Fibroblast of lung (primary cell): ENCODE data around the gene PRKCH. TPM values are rescaled to one million over a fixed set of nuclear protein-coding genes. Genes with fewer than 3 reads are reported as not detected.

Experiments used
- DNase-seq, 2 donors: peaks; one replicate each; pipeline versions ENCODE4 v3.0.0 to v3.0.0-alpha.2; 2010; ENCODE audit warnings: low read depth in 2 of 2
- H2AFZ ChIP-seq: 2 replicates; pipeline ENCODE4 v1.5.1; 2012; ENCODE audit warnings: low read length, control low read depth, inconsistent platforms
- H3K27ac ChIP-seq: 2 replicates; pipeline ENCODE4 v1.5.1; 2011; ENCODE audit warnings: low read length, control low read depth; ENCODE audit not compliant: insufficient read depth
- H3K27me3 ChIP-seq: 2 replicates; pipeline ENCODE4 v1.5.1; 2011; ENCODE audit warnings: mild to moderate bottlenecking, low read length; ENCODE audit not compliant: control insufficient read depth, insufficient read depth
- H3K36me3 ChIP-seq: 2 replicates; pipeline ENCODE4 v1.5.1; 2011; ENCODE audit warnings: low read length; ENCODE audit not compliant: control insufficient read depth, insufficient read depth
- H3K4me1 ChIP-seq: 2 replicates; pipeline ENCODE4 v1.5.1; 2011; ENCODE audit warnings: low read length; ENCODE audit not compliant: control insufficient read depth, insufficient read depth; ENCODE audit errors: extremely low read depth
- H3K4me2 ChIP-seq: 2 replicates; pipeline ENCODE4 v1.5.1; 2011; ENCODE audit warnings: low read length, control low read depth; ENCODE audit not compliant: insufficient read depth; ENCODE audit errors: extremely low read depth
- H3K4me3 ChIP-seq, 4 experiments: fragments of 200-600 bp in 1 of 4; sonication (generic) in 1 of 4; replicated peaks in 1 of 4; 2 replicates each; pipeline ENCODE4 v1.5.1; 2011 to 2016; ENCODE audit warnings: low read length in 4 of 4, low read depth in 3 of 4, mild to moderate bottlenecking in 3 of 4, control low read depth in 2 of 4, inconsistent platforms in 1 of 4, mixed read lengths in 1 of 4; ENCODE audit not compliant: insufficient read depth in 1 of 4; ENCODE audit errors: control extremely low read depth in 1 of 4
- H3K79me2 ChIP-seq: 2 replicates; pipeline ENCODE4 v1.5.1; 2012; ENCODE audit warnings: mild to moderate bottlenecking, low read length, inconsistent platforms; ENCODE audit not compliant: control insufficient read depth, insufficient read depth
- H3K9ac ChIP-seq: 2 replicates; pipeline ENCODE4 v1.5.1; 2011; ENCODE audit warnings: mild to moderate bottlenecking, low read length, control low read depth; ENCODE audit not compliant: insufficient read depth
- H3K9me3 ChIP-seq: 2 replicates; pipeline ENCODE4 v1.5.1; 2012; ENCODE audit warnings: low read depth, low read length; ENCODE audit not compliant: control insufficient read depth, insufficient read depth
- H4K20me1 ChIP-seq: 2 replicates; pipeline ENCODE4 v1.5.1; 2011; ENCODE audit warnings: low read length; ENCODE audit not compliant: control insufficient read depth, insufficient read depth; ENCODE audit errors: extremely low read depth
- CTCF ChIP-seq, 2 donors: IDR thresholded peaks in 1 of 2; conservative IDR thresholded peaks in 1 of 2; 1 replicate in 1 of 2; 2 replicates in 1 of 2; pipeline ENCODE4 v1.5.1; 2011 to 2012; ENCODE audit warnings: low read length in 2 of 2, control low read depth in 1 of 2, inconsistent platforms in 1 of 2, low read depth in 1 of 2, mild to moderate bottlenecking in 1 of 2
- EZH2 ChIP-seq: IDR thresholded peaks from 2 replicates; pipeline ENCODE4 v1.5.1; 2012; ENCODE audit warnings: low read length, control low read depth, mild to moderate bottlenecking; ENCODE audit errors: missing control alignments
- polyA plus RNA-seq, 2 donors: library from polyadenylated mRNA; depleted of rRNA in 1 of 2; stranded (reverse) in 1 of 2; unstranded in 1 of 2; fragments of >200 nt; gene quantifications; 2 replicates each; pipeline ENCODE4 v1.2.1, GENCODE V29; 2011 to 2012; ENCODE audit warnings: missing spikeins in 1 of 2
- total RNA-seq: library from RNA; depleted of rRNA; stranded (reverse); fragments of >200 nt; gene quantifications from 2 replicates; pipeline ENCODE4 v1.2.1, GENCODE V29; 2014

PRKCH gene
- total and polyA plus RNA-seq, 2 donors (not counting 1 experiment from before 2014, with no cell fraction given), result 2.9 to 5.4 TPM

GRCh38 chr14:61345151-61345482 is 23.7 kb downstream of the PRKCH start:
- Histone ChIP-seq H3K27ac (no peak overlapping the region), H4K20me1 (no peaks in the 10 kb centered on the region), H3K9ac (no peak overlapping the region), H3K4me1 (no peaks in the 10 kb centered on the region), H3K27me3 (no peaks in the 10 kb centered on the region), H3K9me3 (no peaks in the 10 kb centered on the region), H3K4me3 (no peak overlapping the region), H3K36me3 (no peaks in the 10 kb centered on the region), H3K79me2 (no peaks in the 10 kb centered on the region), H2AFZ (no peak overlapping the region), H3K4me2 (no peak overlapping the region)
- TF ChIP-seq CTCF (conservative IDR thresholded peaks at IDR 0.05 in 1 of 2, IDR thresholded peaks at IDR 0.05 in 1 of 2; ENCODE audit: low read depth in 1 of 2, low read length in 2 of 2), result no peak
- TF ChIP-seq EZH2, result no peak
- DNase-seq, result no peak

- H3K4me2 ChIP-seq, result no peak overlapping the region
- TF ChIP-seq EZH2 (no peak), CTCF (conservative IDR thresholded peaks at IDR 0.05 in 1 of 2, IDR thresholded peaks at IDR 0.05 in 1 of 2; ENCODE audit: low read depth in 1 of 2, low read length in 2 of 2) (no peak)
- H3K27ac ChIP-seq, result no peak overlapping the region
- no peaks in the 10 kb centered on the region for H3K79me2 ChIP-seq
- H2AFZ ChIP-seq, result no peak overlapping the region
- no peak for DNase-seq
- no peak overlapping the region for H3K4me3 ChIP-seq
- H3K4me1 ChIP-seq, result no peaks in the 10 kb centered on the region
- no peak overlapping the region for H3K9ac ChIP-seq
- no peaks in the 10 kb centered on the region for H3K27me3 ChIP-seq
- no peaks in the 10 kb centered on the region for H3K36me3 ChIP-seq
- no peaks in the 10 kb centered on the region for H4K20me1 ChIP-seq
- no peaks in the 10 kb centered on the region for H3K9me3 ChIP-seq
Observed at GRCh38 chr14:61346221-61346620, 24.8 kb downstream of the PRKCH start.

GRCh38 chr14:61346793-61347192 is 25.4 kb downstream of the PRKCH start:
- H3K36me3 ChIP-seq, result no peaks in the 10 kb centered on the region
- no peak overlapping the region for H3K9ac ChIP-seq
- DNase-seq, result peak in 1 of 2 donors; percentile 6
- no peak overlapping the region for H2AFZ ChIP-seq
- H3K4me1 ChIP-seq, result no peaks in the 10 kb centered on the region
- no peaks in the 10 kb centered on the region for H3K79me2 ChIP-seq
- no peaks in the 10 kb centered on the region for H4K20me1 ChIP-seq
- H3K4me3 ChIP-seq, result no peak overlapping the region
- no peaks in the 10 kb centered on the region for H3K27me3 ChIP-seq
- no peak overlapping the region for H3K27ac ChIP-seq
- H3K9me3 ChIP-seq, result no peaks in the 10 kb centered on the region
- TF ChIP-seq EZH2 (no peak), CTCF (conservative IDR thresholded peaks at IDR 0.05 in 1 of 2, IDR thresholded peaks at IDR 0.05 in 1 of 2; ENCODE audit: low read depth in 1 of 2, low read length in 2 of 2) (no peak)
- H3K4me2 ChIP-seq, result no peak overlapping the region
